ENCODE measurements around the gene FBF1.

FBF1 gene

GRCh38 chr17:75945211-75945610, 4.4 kb upstream of the FBF1 start:
- no peak for DNase-seq (ENCODE audit: low read depth in 1 of 2, low spot score in 1 of 2)
- H3K4me3 ChIP-seq (replicated peaks; ENCODE audit: insufficient read depth, low read length) = no peak overlapping the region
- H3K27ac ChIP-seq (replicated peaks) = no peak overlapping the region
- TF ChIP-seq REST (IDR thresholded peaks at IDR 0.05; ENCODE audit: insufficient replicate concordance, low read depth) (no peak), CTCF (IDR thresholded peaks at IDR 0.05; ENCODE audit: insufficient read depth, low read length) (no peak), POLR2AphosphoS5 (IDR thresholded peaks at IDR 0.05; ENCODE audit: low read depth) (no peak), SPI1 (IDR thresholded peaks at IDR 0.05; ENCODE audit: borderline replicate concordance, low read depth) (no peak), GABPA (IDR thresholded peaks at IDR 0.05; ENCODE audit: low read depth) (no peak)
- no peaks in the 10 kb centered on the region for H3K27me3 ChIP-seq (ENCODE audit: insufficient read depth, poor library complexity, severe bottlenecking)

- no peak for TF ChIP-seq REST (IDR thresholded peaks at IDR 0.05; ENCODE audit: insufficient replicate concordance, low read depth)
- TF ChIP-seq CTCF (IDR thresholded peaks at IDR 0.05; ENCODE audit: insufficient read depth, low read length) = no peak
- no peak for TF ChIP-seq POLR2AphosphoS5 (IDR thresholded peaks at IDR 0.05; ENCODE audit: low read depth)
- TF ChIP-seq SPI1 (IDR thresholded peaks at IDR 0.05; ENCODE audit: borderline replicate concordance, low read depth) = no peak
- TF ChIP-seq GABPA (IDR thresholded peaks at IDR 0.05; ENCODE audit: low read depth) = no peak
- Histone ChIP-seq H3K27ac (replicated peaks) (no peak overlapping the region), H3K27me3 (ENCODE audit: insufficient read depth, poor library complexity, severe bottlenecking) (no peaks in the 10 kb centered on the region), H3K4me3 (replicated peaks; ENCODE audit: insufficient read depth, low read length) (no peak overlapping the region)
- no peak for DNase-seq (ENCODE audit: low read depth in 1 of 2, low spot score in 1 of 2)
Observed at GRCh38 chr17:75943491-75943890, 2.6 kb upstream of the FBF1 start.

- Histone ChIP-seq H3K4me3 (replicated peaks; ENCODE audit: insufficient read depth, low read length) (no peak overlapping the region), H3K27me3 (ENCODE audit: insufficient read depth, poor library complexity, severe bottlenecking) (no peaks in the 10 kb centered on the region), H3K27ac (replicated peaks) (no peak overlapping the region)
- no peak for DNase-seq (ENCODE audit: low read depth in 1 of 2, low spot score in 1 of 2)
- no peak for TF ChIP-seq GABPA (IDR thresholded peaks at IDR 0.05; ENCODE audit: low read depth)
- TF ChIP-seq SPI1 (IDR thresholded peaks at IDR 0.05; ENCODE audit: borderline replicate concordance, low read depth) = no peak
- TF ChIP-seq POLR2AphosphoS5 (IDR thresholded peaks at IDR 0.05; ENCODE audit: low read depth) = no peak
- TF ChIP-seq REST (IDR thresholded peaks at IDR 0.05; ENCODE audit: insufficient replicate concordance, low read depth) = no peak
- no peak for TF ChIP-seq CTCF (IDR thresholded peaks at IDR 0.05; ENCODE audit: insufficient read depth, low read length)
Observed at GRCh38 chr17:75942473-75942872, 1.6 kb upstream of the FBF1 start.
